MM.1S (cell line): Measurements from ENCODE around the gene NCAPD3.

Experiments used
- DNase-seq: peaks from one replicate; pipeline ENCODE4 v3.0.0-alpha.2; 2015
- H2AFZ ChIP-seq: fragments of 300-600 bp; sonication (generic); 2 replicates; pipeline ENCODE4 v1.6.0; 2016; ENCODE audit warnings: antibody characterized with exemption, low read length
- H3F3A ChIP-seq: fragments of 300-600 bp; sonication (generic); 2 replicates; pipeline ENCODE4 v1.6.1; 2016; ENCODE audit warnings: mild to moderate bottlenecking, antibody characterized with exemption, low read length, moderate library complexity, mixed read lengths; ENCODE audit not compliant: insufficient read depth
- H3K27ac ChIP-seq: fragments of 300-600 bp; sonication (generic); 2 replicates; pipeline ENCODE4 v1.5.1; 2016; ENCODE audit warnings: mild to moderate bottlenecking, low read length
- H3K27me3 ChIP-seq: fragments of 300-600 bp; sonication (generic); replicated peaks from 2 replicates; pipeline ENCODE4 v1.6.0; 2016; ENCODE audit warnings: low read length; ENCODE audit not compliant: insufficient read depth
- H3K36me3 ChIP-seq: fragments of 300-600 bp; sonication (generic); replicated peaks from 2 replicates; pipeline ENCODE4 v1.6.1; 2016; ENCODE audit warnings: mild to moderate bottlenecking, low read length, mixed read lengths; ENCODE audit not compliant: insufficient read depth
- H3K4me1 ChIP-seq: fragments of 300-600 bp; sonication (generic); 2 replicates; pipeline ENCODE4 v1.6.1; 2016; ENCODE audit warnings: low read length, mixed read lengths
- H3K4me2 ChIP-seq: fragments of 300-600 bp; sonication (generic); 2 replicates; pipeline ENCODE4 v1.6.0; 2016; ENCODE audit warnings: low read depth, low read length
- H3K4me3 ChIP-seq: fragments of 300-600 bp; sonication (generic); 2 replicates; pipeline ENCODE4 v1.5.1; 2016; ENCODE audit warnings: low read length, mixed read lengths
- H3K79me2 ChIP-seq: fragments of 300-600 bp; sonication (generic); 2 replicates; pipeline ENCODE4 v1.6.1; 2016; ENCODE audit warnings: mixed run types, low read length, mixed read lengths
- H3K9ac ChIP-seq: fragments of 300-600 bp; sonication (generic); 2 replicates; pipeline ENCODE4 v1.6.1; 2016; ENCODE audit warnings: low read length, mixed read lengths
- H3K9me2 ChIP-seq: fragments of 300-600 bp; sonication (generic); replicated peaks from 2 replicates; pipeline ENCODE4 v1.6.1; 2016; ENCODE audit warnings: mild to moderate bottlenecking, low read length, mixed read lengths; ENCODE audit not compliant: insufficient read depth
- H3K9me3 ChIP-seq: fragments of 300-600 bp; sonication (generic); replicated peaks from 2 replicates; pipeline ENCODE4 v1.6.1; 2016; ENCODE audit warnings: mild to moderate bottlenecking, low read length, mixed read lengths; ENCODE audit not compliant: insufficient read depth
- H4K20me1 ChIP-seq: fragments of 300-600 bp; sonication (generic); 2 replicates; pipeline ENCODE4 v1.6.1; 2016; ENCODE audit warnings: mild to moderate bottlenecking, low read length, moderate library complexity, mixed read lengths; ENCODE audit not compliant: insufficient read depth
- CTCF ChIP-seq: fragments of 300-600 bp; sonication (generic); IDR thresholded peaks from 2 replicates; pipeline ENCODE4 v1.5.1; 2016; ENCODE audit warnings: antibody characterized with exemption, low read length, mixed read lengths
- EZH2 ChIP-seq: fragments of 300-600 bp; sonication (generic); optimal IDR thresholded peaks from 2 replicates; pipeline ENCODE3; 2017; ENCODE audit warnings: low read depth, mild to moderate bottlenecking, antibody characterized with exemption, low read length, mixed read lengths
- EZH2phosphoT487 ChIP-seq: fragments of 300-600 bp; sonication (generic); IDR thresholded peaks from 2 replicates; pipeline ENCODE4 v1.6.1; 2018; ENCODE audit warnings: antibody characterized with exemption, low read length

NCAPD3 gene

GRCh38 chr11:134240592-134240991, 16.8 kb upstream of the NCAPD3 start:
- Histone ChIP-seq H4K20me1 (no peaks in the 10 kb centered on the region), H3K9me3 (no peaks in the 10 kb centered on the region), H3K36me3 (no peaks in the 10 kb centered on the region; the same call in 1 of the 2 replicates), H2AFZ (no peak overlapping the region), H3K9ac (no peak overlapping the region), H3F3A (no peaks in the 10 kb centered on the region), H3K27me3 (no peaks in the 10 kb centered on the region), H3K9me2 (no peaks in the 10 kb centered on the region), H3K4me1 (no peaks in the 10 kb centered on the region), H3K27ac (no peak overlapping the region), H3K4me3 (no peak overlapping the region), H3K4me2 (no peak overlapping the region), H3K79me2 (0 out of 2 replicates have a peak, but pooled peaks cover 3% of the 10 kb centered on the region)
- no peak for DNase-seq
- TF ChIP-seq EZH2 (no peak), EZH2phosphoT487 (no peak), CTCF (no peak)

- H3K36me3 ChIP-seq = no peaks in the 10 kb centered on the region; the same call in 1 of the 2 replicates
- H3K27me3 ChIP-seq = no peaks in the 10 kb centered on the region
These were observed 15.2 kb upstream of the NCAPD3 start for GRCh38 chr11:134238956-134239355.

GRCh38 chr11:134237557-134237922, 13.8 kb upstream of the NCAPD3 start:
- Histone ChIP-seq H3K79me2 (peaks cover 31% of the 10 kb centered on the region), H3F3A (no peaks in the 10 kb centered on the region), H3K27me3 (no peaks in the 10 kb centered on the region), H3K9me2 (no peaks in the 10 kb centered on the region), H3K36me3 (no peaks in the 10 kb centered on the region), H3K9ac (no peak overlapping the region), H3K9me3 (no peaks in the 10 kb centered on the region), H3K4me2 (no peak overlapping the region), H3K4me1 (no peaks in the 10 kb centered on the region), H2AFZ (no peak overlapping the region), H4K20me1 (no peaks in the 10 kb centered on the region), H3K27ac (no peak overlapping the region), H3K4me3 (no peak overlapping the region)
- no peak for DNase-seq
- no peak for TF ChIP-seq CTCF
- no peak for TF ChIP-seq EZH2
- no peak for TF ChIP-seq EZH2phosphoT487

More at GRCh38 chr11:134238956-134239355, 15.2 kb upstream of the NCAPD3 start:
- Histone ChIP-seq H3K4me2 (no peak overlapping the region), H2AFZ (no peak overlapping the region), H3F3A (no peaks in the 10 kb centered on the region), H3K9ac (no peak overlapping the region), H3K4me3 (no peak overlapping the region), H3K4me1 (no peaks in the 10 kb centered on the region), H4K20me1 (no peaks in the 10 kb centered on the region), H3K79me2 (peaks cover 17% of the 10 kb centered on the region), H3K27ac (no peak overlapping the region), H3K9me3 (no peaks in the 10 kb centered on the region), H3K9me2 (no peaks in the 10 kb centered on the region)
- DNase-seq = no peak
- TF ChIP-seq EZH2 = no peak
- no peak for TF ChIP-seq EZH2phosphoT487
- TF ChIP-seq CTCF = no peak
